Fibroblast of skin of left biceps (primary cell): ENCODE results near the gene CCNQ.

ENCODE experiments used
- DNase-seq, 2 experiments: peaks; one replicate each; pipeline ENCODE4 v3.0.0-alpha.2; 2013; ENCODE audit warnings: low read depth in 2 of 2

The CCNQ gene

DNA sequence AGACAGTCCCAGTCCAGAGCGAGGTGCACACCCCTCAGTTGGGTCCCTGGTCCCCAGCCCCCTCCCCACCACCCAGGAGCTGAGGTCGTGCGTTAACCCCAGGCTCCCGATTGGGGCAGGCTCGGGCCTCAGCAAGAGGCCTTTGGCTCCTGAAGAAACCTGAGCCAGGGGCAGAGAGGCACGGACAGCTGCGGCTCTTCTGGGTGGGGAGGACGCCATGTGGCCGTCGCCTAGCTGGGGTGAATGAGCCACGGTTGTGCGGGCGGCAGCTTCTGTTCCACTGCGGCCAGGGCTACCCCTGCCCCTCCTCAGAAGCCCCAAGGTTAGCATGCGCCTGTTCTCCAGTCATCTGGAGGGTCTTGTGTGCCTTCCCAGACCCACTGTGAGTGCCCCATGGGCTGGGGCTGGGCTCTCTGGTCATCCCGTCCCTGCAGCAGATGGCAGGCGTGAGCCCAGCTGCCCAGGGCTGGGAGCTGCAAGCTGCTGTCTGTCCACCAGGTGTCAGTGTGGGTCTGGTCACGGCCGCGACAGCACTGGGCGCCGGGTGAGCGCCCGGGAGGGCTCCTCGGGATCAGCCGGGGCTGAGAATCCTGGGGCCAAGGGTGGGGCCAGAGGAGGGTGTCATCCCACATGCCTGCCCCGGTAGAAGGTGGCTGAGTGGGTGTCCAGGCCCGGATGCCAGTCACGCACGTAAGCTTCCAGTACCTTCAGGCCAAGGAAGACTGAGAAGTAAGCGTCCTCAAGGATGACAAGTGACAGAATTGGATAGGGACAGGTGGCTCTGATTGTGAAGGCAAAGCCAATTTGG, 59.6 kb downstream of the CCNQ start:
- DNase-seq, result no peak

GRCh38 chrX:153538424-153538823, 60.5 kb downstream of the CCNQ start:
- no peak for DNase-seq
